Memory B cell (primary cell): Measurements from ENCODE around the gene GLCCI1.
"Not testable (repeated sequence)": the region's sequence is repeated elsewhere in the genome, so short reads cannot be mapped to it uniquely, and the experiment has no call there.

ENCODE experiments used
- ATAC-seq: fragments of 150-1000 bp; cut with Tn5 transposase; 2 replicates; pipeline ENCODE4 v1.10.0; 2021; ENCODE audit warnings: low read depth, mild to moderate bottlenecking, moderate library complexity
- DNase-seq, 2 donors: peaks; one replicate each; pipeline ENCODE4 v3.0.0; 2022; ENCODE audit warnings: low spot score in 2 of 2
- H3K27ac Mint-ChIP-seq: one replicate; pipeline ENCODE4 v1.8.0; 2022; ENCODE audit warnings: mild to moderate bottlenecking, moderate library complexity, mixed read lengths
- H3K27me3 Mint-ChIP-seq: one replicate; pipeline ENCODE4 v1.8.0; 2022; ENCODE audit warnings: mixed read lengths
- H3K36me3 Mint-ChIP-seq: one replicate; pipeline ENCODE4 v1.8.0; 2022; ENCODE audit warnings: mild to moderate bottlenecking, mixed read lengths
- H3K4me1 Mint-ChIP-seq: one replicate; pipeline ENCODE4 v1.8.0; 2022; ENCODE audit warnings: mixed read lengths
- H3K4me3 Mint-ChIP-seq: one replicate; pipeline ENCODE4 v1.8.0; 2022; ENCODE audit warnings: mild to moderate bottlenecking, moderate library complexity, mixed read lengths
- H3K9me3 Mint-ChIP-seq: one replicate; pipeline ENCODE4 v1.8.0; 2022; ENCODE audit warnings: mixed read lengths

Gene GLCCI1

DNA sequence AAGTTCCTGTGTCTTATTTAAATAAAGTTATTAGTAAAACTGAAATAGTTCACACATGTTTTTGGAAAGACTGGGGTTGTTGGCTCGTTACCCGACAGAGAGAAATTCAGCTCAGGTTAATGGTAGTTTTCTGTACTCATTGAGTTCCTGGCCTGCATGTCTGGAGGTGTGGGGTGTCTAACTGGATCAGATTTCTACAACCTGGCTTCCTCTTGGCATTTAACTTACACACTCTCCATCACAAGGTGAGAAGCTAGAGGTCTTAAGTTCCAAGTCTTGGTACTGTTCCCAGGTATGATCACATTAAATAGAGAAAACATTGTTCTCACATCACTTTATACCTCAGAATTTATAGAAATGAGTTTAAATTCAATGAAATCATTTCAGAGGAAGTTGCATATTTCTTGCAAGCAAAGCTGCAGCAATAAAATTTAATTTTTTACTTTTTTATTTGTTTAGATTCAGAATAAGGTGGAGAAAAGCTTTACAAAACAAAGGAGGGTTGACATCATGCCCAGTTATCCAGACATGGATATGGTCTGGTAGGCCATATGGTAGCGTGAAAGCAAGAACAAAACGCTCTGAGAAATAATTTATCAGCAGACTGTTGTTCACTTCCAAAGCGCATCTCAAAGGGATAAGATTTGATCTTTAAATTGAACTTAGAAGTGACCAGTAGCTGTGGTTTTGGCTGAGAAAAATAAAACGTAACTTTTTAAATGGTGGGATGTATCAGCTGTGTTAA lies 120.6 kb downstream of the GLCCI1 start:
- no peak overlapping the region for H3K4me3 Mint-ChIP-seq
- H3K36me3 Mint-ChIP-seq: peaks cover 27% of the 10 kb centered on the region
- H3K27ac Mint-ChIP-seq: peak overlapping the region; percentile 29
- ATAC-seq: no peak
- no peaks in the 10 kb centered on the region for H3K9me3 Mint-ChIP-seq
- no peak for DNase-seq
- no peaks in the 10 kb centered on the region for H3K27me3 Mint-ChIP-seq
- H3K4me1 Mint-ChIP-seq: peaks cover 5% of the 10 kb centered on the region

DNA sequence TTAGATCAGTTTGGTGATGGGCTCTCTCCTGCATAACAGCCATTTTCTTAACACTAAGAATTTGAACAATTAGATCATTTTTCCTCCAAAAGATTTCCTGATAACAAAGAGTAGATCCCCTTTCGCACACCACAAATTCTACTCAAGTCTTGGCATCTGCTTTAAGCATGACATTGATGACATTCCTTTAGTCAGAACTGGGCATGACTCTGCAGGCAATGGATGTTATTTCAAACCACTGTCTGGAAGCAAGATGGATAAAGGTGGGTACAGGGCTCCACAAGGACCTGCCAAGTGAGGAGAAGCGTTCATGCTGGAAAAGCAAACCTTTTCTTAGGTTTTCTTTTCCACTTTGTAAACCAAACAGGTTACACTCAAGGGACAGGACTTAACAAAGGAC lies 123.5 kb downstream of the GLCCI1 start:
- H3K27me3 Mint-ChIP-seq: no peaks in the 10 kb centered on the region
- DNase-seq (no peak), ATAC-seq (no peak)
- H3K4me1 Mint-ChIP-seq: peaks cover 5% of the 10 kb centered on the region
- H3K9me3 Mint-ChIP-seq: peaks cover under 1% of the 10 kb centered on the region
- no peak overlapping the region for H3K27ac Mint-ChIP-seq
- H3K36me3 Mint-ChIP-seq: peaks cover 20% of the 10 kb centered on the region
- H3K4me3 Mint-ChIP-seq: no peak overlapping the region

DNA sequence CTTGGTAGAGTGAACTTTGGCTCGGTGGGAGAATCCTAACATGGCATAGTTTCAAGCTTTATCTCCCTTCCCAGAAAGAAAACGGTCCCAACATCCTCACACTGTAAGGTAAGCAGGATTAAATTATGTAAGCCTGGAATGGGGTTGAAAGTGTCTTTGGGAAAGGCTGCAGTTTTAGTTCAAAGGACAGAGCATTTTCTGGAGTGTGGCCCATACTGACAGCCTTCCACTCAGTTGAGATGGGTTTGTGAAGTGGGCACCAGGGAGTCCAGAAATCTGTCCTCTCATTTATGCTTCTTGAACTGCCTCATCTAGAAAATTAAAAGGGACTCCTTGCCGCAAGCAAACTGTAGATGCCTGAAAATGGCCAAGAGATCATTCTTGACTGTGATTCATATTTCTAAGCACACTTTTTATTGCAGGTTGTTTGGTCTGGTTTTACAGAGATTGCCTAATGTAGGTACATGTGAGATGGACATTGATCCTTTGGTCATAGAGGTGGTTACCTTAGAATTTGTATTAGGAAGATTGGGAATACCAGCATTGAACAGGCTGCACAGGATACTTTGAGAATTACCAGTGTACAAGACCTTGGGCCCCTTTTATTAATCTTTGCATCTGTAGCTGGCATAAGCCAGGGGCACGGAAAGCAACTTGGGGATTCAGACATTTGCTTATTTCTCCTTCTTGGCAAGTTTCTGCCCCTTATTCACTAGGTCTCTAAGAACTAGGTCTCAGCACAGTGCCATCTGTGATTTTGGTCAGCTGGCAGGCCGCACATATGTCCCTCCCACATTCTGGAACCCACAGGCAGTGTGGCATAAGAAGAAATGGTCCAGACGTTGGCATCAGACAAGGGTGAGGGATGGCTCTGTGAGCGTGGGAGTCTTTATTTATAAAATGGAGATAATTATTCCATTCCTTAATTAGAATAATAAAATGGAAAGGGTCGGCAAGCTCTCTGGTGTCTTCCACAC lies 125.9 kb downstream of the GLCCI1 start:
- DNase-seq (no peak), ATAC-seq (no peak)
- Mint-ChIP-seq H3K36me3 (peaks cover 25% of the 10 kb centered on the region), H3K27ac (no peak overlapping the region), H3K27me3 (no peaks in the 10 kb centered on the region), H3K4me3 (no peak overlapping the region), H3K9me3 (peaks cover 12% of the 10 kb centered on the region), H3K4me1 (peaks cover 5% of the 10 kb centered on the region)

- not testable (repeated sequence) for ATAC-seq, H3K36me3 Mint-ChIP-seq, DNase-seq, H3K27ac Mint-ChIP-seq, H3K4me1 Mint-ChIP-seq, H3K4me3 Mint-ChIP-seq, H3K27me3 Mint-ChIP-seq
- peaks cover 19% of the 10 kb centered on the region for H3K9me3 Mint-ChIP-seq
These were observed 132.7 kb downstream of the GLCCI1 start for GRCh38 chr7:8101292-8101691.

- Mint-ChIP-seq H3K27me3 (no peaks in the 10 kb centered on the region), H3K9me3 (peaks cover 13% of the 10 kb centered on the region)
These were observed 134.7 kb downstream of the GLCCI1 start for GRCh38 chr7:8103282-8103681.

DNA sequence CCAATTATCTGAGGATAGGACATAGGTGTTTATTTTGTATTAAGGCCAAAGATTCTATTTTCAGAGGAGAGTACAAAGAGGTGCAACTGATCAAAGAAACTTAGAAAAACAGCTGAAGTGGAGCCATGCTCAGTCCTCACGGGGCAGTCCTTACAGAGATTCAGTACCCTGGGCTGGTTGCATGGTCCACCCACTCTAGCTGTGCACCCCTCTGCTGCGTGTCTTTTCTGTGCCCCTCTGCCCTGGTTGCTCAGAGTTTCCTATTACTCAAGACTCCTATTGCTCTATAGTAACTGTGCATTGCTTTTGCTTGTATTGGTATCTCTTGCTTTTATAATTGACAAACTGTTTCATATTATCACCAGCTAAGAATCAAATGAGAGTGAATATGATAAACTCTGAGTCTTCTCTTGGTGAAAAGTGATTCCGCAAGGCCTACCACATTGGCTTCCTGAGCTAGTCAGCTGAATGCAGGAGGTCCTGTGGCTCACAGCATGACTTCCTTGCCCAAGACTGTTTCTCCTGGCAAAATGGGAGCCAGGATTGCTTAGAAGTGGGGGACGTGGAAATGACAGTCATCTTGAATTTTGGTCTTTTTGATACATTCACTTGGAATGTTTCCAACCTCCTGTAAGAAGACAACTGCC lies 137.0 kb downstream of the GLCCI1 start:
- DNase-seq (no peak), ATAC-seq (no peak)
- Mint-ChIP-seq H3K4me3 (no peak overlapping the region), H3K36me3 (no peaks in the 10 kb centered on the region), H3K4me1 (peaks cover 2% of the 10 kb centered on the region), H3K27ac (peak overlapping the region; percentile 36), H3K27me3 (no peaks in the 10 kb centered on the region), H3K9me3 (peaks cover 7% of the 10 kb centered on the region)

More at GRCh38 chr7:8103282-8103681, 134.7 kb downstream of the GLCCI1 start:
- no peak overlapping the region for H3K27ac Mint-ChIP-seq
- ATAC-seq (no peak), DNase-seq (no peak)
- H3K36me3 Mint-ChIP-seq: peaks cover 2% of the 10 kb centered on the region
- H3K4me3 Mint-ChIP-seq: no peak overlapping the region
- H3K4me1 Mint-ChIP-seq: peaks cover 2% of the 10 kb centered on the region

DNA sequence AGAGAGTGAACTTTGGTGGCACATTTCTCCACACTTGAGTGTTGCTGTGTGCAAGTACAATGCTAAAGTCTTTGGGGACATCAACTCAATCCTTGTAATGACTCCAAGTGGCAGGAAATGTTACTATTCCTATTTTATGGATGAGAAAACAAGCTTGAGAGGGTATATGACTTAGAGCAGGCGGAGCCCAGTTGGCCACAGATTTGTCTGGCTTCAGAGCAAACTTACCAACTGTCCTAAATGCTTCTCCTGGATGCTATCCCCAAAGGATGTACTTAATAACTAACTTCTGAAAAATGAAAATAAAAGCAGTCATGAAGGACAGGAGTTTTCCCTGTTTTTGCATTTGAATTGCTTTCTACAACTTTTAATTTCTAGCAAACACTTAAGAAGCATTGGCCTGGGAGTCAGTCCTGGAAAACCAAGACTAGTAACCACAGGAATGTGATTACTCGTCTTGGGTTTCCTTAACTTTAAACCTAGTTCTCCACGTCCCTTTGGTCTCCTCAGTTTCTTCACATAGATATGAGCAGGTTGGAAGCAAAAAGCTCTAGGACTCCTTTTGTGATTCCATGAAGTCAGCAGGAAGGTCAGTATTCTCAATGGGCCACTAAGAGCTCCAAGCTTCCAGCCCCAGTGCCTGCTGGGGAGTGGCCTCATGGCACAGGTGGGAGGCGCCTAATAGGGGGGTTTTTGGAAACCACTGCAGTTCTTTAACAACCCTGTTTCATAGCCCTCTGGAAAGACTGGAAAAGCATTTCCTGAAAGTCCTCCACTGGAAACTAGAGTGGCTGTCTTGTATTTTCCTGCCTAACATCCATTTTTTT lies 140.8 kb downstream of the GLCCI1 start:
- Mint-ChIP-seq H3K36me3 (no peaks in the 10 kb centered on the region), H3K4me1 (peaks cover 17% of the 10 kb centered on the region), H3K4me3 (no peak overlapping the region), H3K9me3 (no peaks in the 10 kb centered on the region), H3K27ac (no peak overlapping the region), H3K27me3 (no peaks in the 10 kb centered on the region)
- ATAC-seq: no peak
- DNase-seq: no peak

- peak overlapping the region; percentile 53 for H3K27ac Mint-ChIP-seq
- H3K4me3 Mint-ChIP-seq: no peak overlapping the region
- DNase-seq: no peak
These were observed 142.8 kb downstream of the GLCCI1 start for GRCh38 chr7:8111282-8111960.

GRCh38 chr7:8112685-8113084 lies 144.1 kb downstream of the GLCCI1 start:
- DNase-seq: no peak
- Mint-ChIP-seq H3K27ac (peak overlapping the region; percentile 68), H3K4me1 (peaks cover 44% of the 10 kb centered on the region), H3K36me3 (no peaks in the 10 kb centered on the region), H3K27me3 (no peaks in the 10 kb centered on the region), H3K9me3 (no peaks in the 10 kb centered on the region), H3K4me3 (no peak overlapping the region)
- ATAC-seq: no peak

More at GRCh38 chr7:8111282-8111960, 142.8 kb downstream of the GLCCI1 start:
- Mint-ChIP-seq H3K9me3 (no peaks in the 10 kb centered on the region), H3K4me1 (peaks cover 34% of the 10 kb centered on the region), H3K36me3 (no peaks in the 10 kb centered on the region), H3K27me3 (no peaks in the 10 kb centered on the region)
- no peak for ATAC-seq

- no peak for ATAC-seq
- Mint-ChIP-seq H3K9me3 (no peaks in the 10 kb centered on the region), H3K27me3 (no peaks in the 10 kb centered on the region), H3K4me1 (peaks cover 44% of the 10 kb centered on the region), H3K36me3 (no peaks in the 10 kb centered on the region), H3K4me3 (peak overlapping the region; percentile 41), H3K27ac (peak overlapping the region; percentile 68)
- DNase-seq: no peak
These were observed 144.6 kb downstream of the GLCCI1 start for GRCh38 chr7:8113184-8113583.

GRCh38 chr7:8114175-8114574 lies 145.6 kb downstream of the GLCCI1 start:
- peak overlapping the region; percentile 62 for H3K4me3 Mint-ChIP-seq
- peaks cover 44% of the 10 kb centered on the region for H3K4me1 Mint-ChIP-seq
- no peaks in the 10 kb centered on the region for H3K9me3 Mint-ChIP-seq
- no peaks in the 10 kb centered on the region for H3K27me3 Mint-ChIP-seq
- ATAC-seq (peak; percentile 66), DNase-seq (peak in 1 of 2 donors; percentile 24)
- no peaks in the 10 kb centered on the region for H3K36me3 Mint-ChIP-seq
- H3K27ac Mint-ChIP-seq: peak overlapping the region; percentile 88

DNA sequence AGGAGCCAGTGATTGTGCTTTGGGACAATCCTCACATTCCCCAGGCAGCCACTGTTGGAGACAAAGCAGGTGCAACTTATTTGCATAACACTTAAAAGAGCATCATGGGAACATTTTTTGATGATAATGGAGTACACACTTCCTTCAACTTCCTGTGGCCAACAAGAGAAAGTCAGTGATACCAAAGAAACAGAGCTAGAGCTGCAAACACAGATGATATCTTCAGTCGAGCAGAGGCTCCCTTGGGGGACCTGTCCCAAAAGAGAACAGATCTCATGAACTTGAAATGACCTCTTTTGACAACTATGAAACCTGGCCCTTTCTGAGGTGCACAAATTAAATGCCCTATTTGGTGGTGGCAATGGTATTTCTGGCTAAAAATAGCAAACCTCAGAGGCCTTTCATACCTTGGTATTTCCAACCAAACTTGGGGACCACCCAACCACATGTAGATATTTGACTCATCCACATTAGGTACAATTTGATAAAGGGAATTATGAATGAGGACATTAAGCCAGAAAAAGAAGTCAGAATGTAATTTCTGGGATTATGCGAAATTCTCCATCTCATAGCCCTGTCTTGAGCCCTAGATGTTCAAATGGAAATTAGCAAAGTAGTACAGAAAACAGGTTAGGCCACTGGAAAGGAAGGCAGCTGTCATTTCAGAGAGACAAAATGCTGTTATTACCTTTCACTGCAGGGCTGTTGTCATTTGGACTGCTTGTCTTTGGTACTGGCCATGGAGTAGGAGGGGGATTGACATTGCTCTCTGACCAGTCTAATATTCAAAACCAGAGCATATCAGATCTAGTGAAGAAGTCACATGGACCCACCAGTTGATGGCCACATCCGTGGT lies 147.2 kb downstream of the GLCCI1 start:
- H3K27me3 Mint-ChIP-seq: no peaks in the 10 kb centered on the region
- H3K36me3 Mint-ChIP-seq: no peaks in the 10 kb centered on the region
- no peak overlapping the region for H3K4me3 Mint-ChIP-seq
- H3K4me1 Mint-ChIP-seq: peaks cover 48% of the 10 kb centered on the region
- H3K27ac Mint-ChIP-seq: peak overlapping the region; percentile 88
- DNase-seq (peak in 1 of 2 donors; percentile 46), ATAC-seq (peak; percentile 89)
- no peaks in the 10 kb centered on the region for H3K9me3 Mint-ChIP-seq
